Liver (tissue), 3 donors: ENCODE results near the gene CELF5.

ENCODE experiments used
- GABPA ChIP-seq, 2 donors: IDR thresholded peaks in 1 of 2; conservative IDR thresholded peaks in 1 of 2; 2 replicates each; pipeline ENCODE4 v1.6.1; 2016; ENCODE audit warnings: antibody characterized with exemption in 2 of 2, mild to moderate bottlenecking in 1 of 2, moderate library complexity in 1 of 2
- JUND ChIP-seq, 2 donors: IDR thresholded peaks; 2 replicates each; pipeline ENCODE4 v1.6.1; 2016; ENCODE audit warnings: antibody characterized with exemption in 2 of 2
- RAD21 ChIP-seq, 2 donors: IDR thresholded peaks; 2 replicates each; pipeline ENCODE4 v1.6.1; 2016; ENCODE audit warnings: antibody characterized with exemption in 2 of 2, mild to moderate bottlenecking in 2 of 2
- RXRA ChIP-seq, 2 donors: IDR thresholded peaks; 2 replicates each; pipeline ENCODE4 v1.6.1; 2017 to 2018; ENCODE audit warnings: antibody characterized with exemption in 2 of 2, mild to moderate bottlenecking in 1 of 2
- SP1 ChIP-seq: IDR thresholded peaks from 2 replicates; pipeline ENCODE4 v1.6.1; 2018; ENCODE audit warnings: antibody characterized with exemption, mild to moderate bottlenecking
- TAF1 ChIP-seq: conservative IDR thresholded peaks from 2 replicates; pipeline ENCODE4 v1.6.1; 2016; ENCODE audit warnings: antibody characterized with exemption, mild to moderate bottlenecking
- TF ChIP-seq, protein P1 (sequence below): fragments of 150-350 bp; IDR thresholded peaks from 2 replicates; pipeline ENCODE4 v1.5.1; 2017; ENCODE audit warnings: improper control_type of control experiment, low read depth, low read length; ENCODE audit not compliant: missing input control
- TF ChIP-seq, protein P2 (sequence below): IDR thresholded peaks from 2 replicates; pipeline ENCODE4 v1.6.1; 2016; ENCODE audit warnings: antibody characterized with exemption, mild to moderate bottlenecking
- TF ChIP-seq, protein P3 (sequence below): IDR thresholded peaks from 2 replicates; pipeline ENCODE4 v1.6.1; 2016; ENCODE audit warnings: antibody characterized with exemption
- TF ChIP-seq, protein P4 (sequence below): IDR thresholded peaks from 2 replicates; pipeline ENCODE4 v1.6.1; 2016; ENCODE audit warnings: antibody characterized with exemption
- TF ChIP-seq, protein P5 (sequence below): IDR thresholded peaks from 2 replicates; pipeline ENCODE4 v1.6.1; 2016; ENCODE audit warnings: antibody characterized with exemption
- donor health status: healthy.
- donor health status: healthy.

DNA sequence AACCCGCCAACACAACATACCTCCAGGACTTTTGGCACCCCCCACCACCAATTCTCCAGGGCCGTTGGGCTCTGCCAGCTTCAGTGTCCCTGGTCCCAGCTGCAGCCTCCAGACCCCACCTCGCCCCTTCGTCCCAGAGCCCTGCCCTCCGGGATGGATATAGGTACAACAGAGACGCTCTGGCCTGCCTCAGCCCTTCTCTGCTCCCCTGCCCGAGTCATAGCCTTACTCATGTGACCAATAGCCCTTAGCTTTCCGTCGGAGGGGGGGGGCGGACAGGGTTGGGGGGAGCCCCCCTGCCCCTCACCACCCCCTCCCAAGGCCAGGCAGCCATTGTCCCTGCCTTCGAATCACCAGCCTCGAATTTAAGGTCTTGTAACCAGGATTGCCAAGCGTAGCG is 71.1 kb downstream of the CELF5 start:
- TF ChIP-seq, protein P1, sequence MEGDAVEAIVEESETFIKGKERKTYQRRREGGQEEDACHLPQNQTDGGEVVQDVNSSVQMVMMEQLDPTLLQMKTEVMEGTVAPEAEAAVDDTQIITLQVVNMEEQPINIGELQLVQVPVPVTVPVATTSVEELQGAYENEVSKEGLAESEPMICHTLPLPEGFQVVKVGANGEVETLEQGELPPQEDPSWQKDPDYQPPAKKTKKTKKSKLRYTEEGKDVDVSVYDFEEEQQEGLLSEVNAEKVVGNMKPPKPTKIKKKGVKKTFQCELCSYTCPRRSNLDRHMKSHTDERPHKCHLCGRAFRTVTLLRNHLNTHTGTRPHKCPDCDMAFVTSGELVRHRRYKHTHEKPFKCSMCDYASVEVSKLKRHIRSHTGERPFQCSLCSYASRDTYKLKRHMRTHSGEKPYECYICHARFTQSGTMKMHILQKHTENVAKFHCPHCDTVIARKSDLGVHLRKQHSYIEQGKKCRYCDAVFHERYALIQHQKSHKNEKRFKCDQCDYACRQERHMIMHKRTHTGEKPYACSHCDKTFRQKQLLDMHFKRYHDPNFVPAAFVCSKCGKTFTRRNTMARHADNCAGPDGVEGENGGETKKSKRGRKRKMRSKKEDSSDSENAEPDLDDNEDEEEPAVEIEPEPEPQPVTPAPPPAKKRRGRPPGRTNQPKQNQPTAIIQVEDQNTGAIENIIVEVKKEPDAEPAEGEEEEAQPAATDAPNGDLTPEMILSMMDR = no peak
- TF ChIP-seq JUND (IDR thresholded peaks at IDR 0.05) (no peak), SP1 (no peak), RAD21 (IDR thresholded peaks at IDR 0.05) (no peak), RXRA (IDR thresholded peaks at IDR 0.05) (no peak), TAF1 (no peak), GABPA (IDR thresholded peaks at IDR 0.05 in 1 of 2, conservative IDR thresholded peaks at IDR 0.05 in 1 of 2) (no peak)
- TF ChIP-seq, protein P2, sequence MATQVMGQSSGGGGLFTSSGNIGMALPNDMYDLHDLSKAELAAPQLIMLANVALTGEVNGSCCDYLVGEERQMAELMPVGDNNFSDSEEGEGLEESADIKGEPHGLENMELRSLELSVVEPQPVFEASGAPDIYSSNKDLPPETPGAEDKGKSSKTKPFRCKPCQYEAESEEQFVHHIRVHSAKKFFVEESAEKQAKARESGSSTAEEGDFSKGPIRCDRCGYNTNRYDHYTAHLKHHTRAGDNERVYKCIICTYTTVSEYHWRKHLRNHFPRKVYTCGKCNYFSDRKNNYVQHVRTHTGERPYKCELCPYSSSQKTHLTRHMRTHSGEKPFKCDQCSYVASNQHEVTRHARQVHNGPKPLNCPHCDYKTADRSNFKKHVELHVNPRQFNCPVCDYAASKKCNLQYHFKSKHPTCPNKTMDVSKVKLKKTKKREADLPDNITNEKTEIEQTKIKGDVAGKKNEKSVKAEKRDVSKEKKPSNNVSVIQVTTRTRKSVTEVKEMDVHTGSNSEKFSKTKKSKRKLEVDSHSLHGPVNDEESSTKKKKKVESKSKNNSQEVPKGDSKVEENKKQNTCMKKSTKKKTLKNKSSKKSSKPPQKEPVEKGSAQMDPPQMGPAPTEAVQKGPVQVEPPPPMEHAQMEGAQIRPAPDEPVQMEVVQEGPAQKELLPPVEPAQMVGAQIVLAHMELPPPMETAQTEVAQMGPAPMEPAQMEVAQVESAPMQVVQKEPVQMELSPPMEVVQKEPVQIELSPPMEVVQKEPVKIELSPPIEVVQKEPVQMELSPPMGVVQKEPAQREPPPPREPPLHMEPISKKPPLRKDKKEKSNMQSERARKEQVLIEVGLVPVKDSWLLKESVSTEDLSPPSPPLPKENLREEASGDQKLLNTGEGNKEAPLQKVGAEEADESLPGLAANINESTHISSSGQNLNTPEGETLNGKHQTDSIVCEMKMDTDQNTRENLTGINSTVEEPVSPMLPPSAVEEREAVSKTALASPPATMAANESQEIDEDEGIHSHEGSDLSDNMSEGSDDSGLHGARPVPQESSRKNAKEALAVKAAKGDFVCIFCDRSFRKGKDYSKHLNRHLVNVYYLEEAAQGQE = no peak
- TF ChIP-seq, protein P3, sequence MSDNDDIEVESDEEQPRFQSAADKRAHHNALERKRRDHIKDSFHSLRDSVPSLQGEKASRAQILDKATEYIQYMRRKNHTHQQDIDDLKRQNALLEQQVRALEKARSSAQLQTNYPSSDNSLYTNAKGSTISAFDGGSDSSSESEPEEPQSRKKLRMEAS = no peak
- TF ChIP-seq, protein P4, sequence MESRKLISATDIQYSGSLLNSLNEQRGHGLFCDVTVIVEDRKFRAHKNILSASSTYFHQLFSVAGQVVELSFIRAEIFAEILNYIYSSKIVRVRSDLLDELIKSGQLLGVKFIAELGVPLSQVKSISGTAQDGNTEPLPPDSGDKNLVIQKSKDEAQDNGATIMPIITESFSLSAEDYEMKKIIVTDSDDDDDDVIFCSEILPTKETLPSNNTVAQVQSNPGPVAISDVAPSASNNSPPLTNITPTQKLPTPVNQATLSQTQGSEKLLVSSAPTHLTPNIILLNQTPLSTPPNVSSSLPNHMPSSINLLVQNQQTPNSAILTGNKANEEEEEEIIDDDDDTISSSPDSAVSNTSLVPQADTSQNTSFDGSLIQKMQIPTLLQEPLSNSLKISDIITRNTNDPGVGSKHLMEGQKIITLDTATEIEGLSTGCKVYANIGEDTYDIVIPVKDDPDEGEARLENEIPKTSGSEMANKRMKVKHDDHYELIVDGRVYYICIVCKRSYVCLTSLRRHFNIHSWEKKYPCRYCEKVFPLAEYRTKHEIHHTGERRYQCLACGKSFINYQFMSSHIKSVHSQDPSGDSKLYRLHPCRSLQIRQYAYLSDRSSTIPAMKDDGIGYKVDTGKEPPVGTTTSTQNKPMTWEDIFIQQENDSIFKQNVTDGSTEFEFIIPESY = no peak
- TF ChIP-seq, protein P5, sequence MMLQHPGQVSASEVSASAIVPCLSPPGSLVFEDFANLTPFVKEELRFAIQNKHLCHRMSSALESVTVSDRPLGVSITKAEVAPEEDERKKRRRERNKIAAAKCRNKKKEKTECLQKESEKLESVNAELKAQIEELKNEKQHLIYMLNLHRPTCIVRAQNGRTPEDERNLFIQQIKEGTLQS = no peak
